GM10248 (cell line): Measurements from ENCODE around the gene ALKBH5.
"Not testable (repeated sequence)": the region's sequence is repeated elsewhere in the genome, so short reads cannot be mapped to it uniquely, and the experiment has no call there.

Experiments
- CTCF ChIA-PET: fragments of 300-600 bp; sonication (Branson Sonifier 250); formaldehyde crosslinking; extraction: SDS; loops from one replicate; lab custom pipeline; 2021; ENCODE audit warnings: antibody characterized with exemption; lab: Yijun Ruan, JAX
- POLR2A ChIA-PET: fragments of 350-650 bp; sonication (Branson Sonifier 250); formaldehyde crosslinking; extraction: SDS; loops from one replicate; lab custom pipeline; 2020; ENCODE audit warnings: antibody characterized with exemption; lab: Yijun Ruan, JAX
- DNase-seq: peaks from one replicate; pipeline ENCODE4 v3.0.0; 2012; ENCODE audit errors: extremely low spot score
- TF ChIP-seq, protein P1 (sequence below): IDR thresholded peaks from 2 replicates; pipeline ENCODE4 v1.5.1; 2012; ENCODE audit warnings: mild to moderate bottlenecking, low read depth; ENCODE audit errors: extremely low read depth, missing control alignments, control extremely low read depth

The ALKBH5 gene

DNA sequence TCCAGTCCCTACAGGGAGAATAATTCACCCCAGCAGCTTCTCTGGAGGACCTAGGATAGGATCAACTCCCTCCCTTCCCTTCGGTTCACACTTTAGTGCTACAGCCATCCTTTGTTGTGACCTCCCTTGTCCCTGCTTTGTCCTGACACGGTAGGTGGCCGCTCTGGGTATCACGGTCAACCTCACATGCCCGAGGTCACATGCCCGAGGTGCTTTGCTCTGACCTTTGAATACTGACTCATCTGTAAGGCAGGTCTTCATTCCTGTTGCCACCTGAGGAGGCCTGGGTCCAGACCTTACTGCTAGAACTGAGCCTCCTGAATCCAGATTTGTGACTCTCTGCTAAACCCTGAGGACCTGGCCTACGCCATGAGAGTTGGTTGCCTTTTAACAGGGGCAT, 19.7 kb downstream of the ALKBH5 start:
- TF ChIP-seq, protein P1, sequence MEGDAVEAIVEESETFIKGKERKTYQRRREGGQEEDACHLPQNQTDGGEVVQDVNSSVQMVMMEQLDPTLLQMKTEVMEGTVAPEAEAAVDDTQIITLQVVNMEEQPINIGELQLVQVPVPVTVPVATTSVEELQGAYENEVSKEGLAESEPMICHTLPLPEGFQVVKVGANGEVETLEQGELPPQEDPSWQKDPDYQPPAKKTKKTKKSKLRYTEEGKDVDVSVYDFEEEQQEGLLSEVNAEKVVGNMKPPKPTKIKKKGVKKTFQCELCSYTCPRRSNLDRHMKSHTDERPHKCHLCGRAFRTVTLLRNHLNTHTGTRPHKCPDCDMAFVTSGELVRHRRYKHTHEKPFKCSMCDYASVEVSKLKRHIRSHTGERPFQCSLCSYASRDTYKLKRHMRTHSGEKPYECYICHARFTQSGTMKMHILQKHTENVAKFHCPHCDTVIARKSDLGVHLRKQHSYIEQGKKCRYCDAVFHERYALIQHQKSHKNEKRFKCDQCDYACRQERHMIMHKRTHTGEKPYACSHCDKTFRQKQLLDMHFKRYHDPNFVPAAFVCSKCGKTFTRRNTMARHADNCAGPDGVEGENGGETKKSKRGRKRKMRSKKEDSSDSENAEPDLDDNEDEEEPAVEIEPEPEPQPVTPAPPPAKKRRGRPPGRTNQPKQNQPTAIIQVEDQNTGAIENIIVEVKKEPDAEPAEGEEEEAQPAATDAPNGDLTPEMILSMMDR = no peak
- CTCF ChIA-PET = interaction anchor here (0.7 to 1.7 kb wide), 7 partner anchors 10 to 44 kb away, joined by 3 to 6 read pairs (median 3); no protein-coding TSS in a partner anchor
- POLR2A ChIA-PET = no interaction called here
- DNase-seq = no peak

DNA sequence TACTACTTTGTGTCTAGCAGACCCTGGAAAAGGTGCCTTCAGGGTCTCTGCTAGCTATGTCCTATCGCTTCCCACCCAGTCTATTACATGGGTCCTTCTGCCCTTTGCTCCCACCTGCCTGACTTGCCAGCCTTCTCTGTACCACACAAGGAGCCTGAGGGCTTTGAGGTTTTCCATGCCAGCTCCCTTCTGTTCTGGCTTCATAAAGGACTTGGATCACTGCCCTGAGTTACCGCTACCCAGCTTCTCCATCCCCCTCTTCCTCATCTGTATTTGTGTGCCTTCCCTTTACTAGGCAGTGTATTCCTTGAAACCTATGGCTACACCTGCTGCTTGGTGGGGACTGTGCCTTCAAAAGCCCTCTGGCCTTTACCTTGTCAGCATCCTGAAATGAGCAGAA, 22.2 kb downstream of the ALKBH5 start:
- TF ChIP-seq, protein P1 = no peak
- CTCF ChIA-PET = interaction anchor here (0.9 to 1.1 kb wide), 2 partner anchors 9 to 12 kb away, joined by 3 to 4 read pairs; no protein-coding TSS in a partner anchor
- POLR2A ChIA-PET = no interaction called here
- DNase-seq = no peak

DNA sequence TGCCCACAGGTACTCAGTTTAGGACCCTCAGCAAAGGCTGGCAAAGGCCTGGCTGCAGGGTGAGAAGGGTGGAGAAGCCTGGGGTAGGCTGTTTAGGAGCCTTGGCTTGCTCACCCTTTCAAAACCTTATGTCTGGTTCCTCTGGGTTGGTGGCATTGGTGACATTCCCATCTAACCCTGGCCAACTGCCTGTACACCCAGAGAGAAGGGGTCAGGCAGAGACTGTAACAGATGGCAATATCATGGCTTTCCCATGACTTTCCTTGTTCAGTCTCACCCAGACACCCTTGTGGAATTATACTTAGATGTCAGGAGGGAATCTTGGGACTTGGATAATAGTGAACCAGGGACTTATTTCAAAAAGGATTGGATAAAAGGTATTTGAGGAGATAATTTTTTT, 23.3 kb downstream of the ALKBH5 start:
- POLR2A ChIA-PET = no interaction called here
- TF ChIP-seq, protein P1 = no peak
- DNase-seq = no peak
- CTCF ChIA-PET = interaction anchor here (1.0 to 1.5 kb wide), 4 partner anchors 10 to 15 kb away, joined by 3 to 9 read pairs (median 4); no protein-coding TSS in a partner anchor

DNA sequence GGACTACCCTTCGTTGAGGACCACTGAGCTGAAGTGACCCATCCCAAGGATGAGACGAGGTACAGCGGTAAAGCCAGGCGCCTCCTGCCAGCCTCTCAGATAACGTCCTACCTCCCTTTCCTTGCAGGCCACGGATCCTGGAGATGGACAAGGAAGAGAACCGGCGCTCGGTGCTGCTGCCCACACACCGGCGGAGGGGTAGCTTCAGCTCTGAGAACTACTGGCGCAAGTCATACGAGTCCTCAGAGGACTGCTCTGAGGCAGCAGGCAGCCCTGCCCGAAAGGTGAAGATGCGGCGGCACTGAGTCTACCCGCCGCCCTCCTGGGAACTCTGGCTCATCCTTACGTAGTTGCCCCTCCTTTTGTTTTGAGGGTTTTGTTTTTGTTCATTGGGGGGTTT, 24.5 kb downstream of the ALKBH5 start:
- ChIA-PET POLR2A (no interaction called here), CTCF (interaction anchor here (1.5 kb wide), 2 partner anchors 9 to 16 kb away, joined by 4 to 9 read pairs; no protein-coding TSS in a partner anchor)

DNA sequence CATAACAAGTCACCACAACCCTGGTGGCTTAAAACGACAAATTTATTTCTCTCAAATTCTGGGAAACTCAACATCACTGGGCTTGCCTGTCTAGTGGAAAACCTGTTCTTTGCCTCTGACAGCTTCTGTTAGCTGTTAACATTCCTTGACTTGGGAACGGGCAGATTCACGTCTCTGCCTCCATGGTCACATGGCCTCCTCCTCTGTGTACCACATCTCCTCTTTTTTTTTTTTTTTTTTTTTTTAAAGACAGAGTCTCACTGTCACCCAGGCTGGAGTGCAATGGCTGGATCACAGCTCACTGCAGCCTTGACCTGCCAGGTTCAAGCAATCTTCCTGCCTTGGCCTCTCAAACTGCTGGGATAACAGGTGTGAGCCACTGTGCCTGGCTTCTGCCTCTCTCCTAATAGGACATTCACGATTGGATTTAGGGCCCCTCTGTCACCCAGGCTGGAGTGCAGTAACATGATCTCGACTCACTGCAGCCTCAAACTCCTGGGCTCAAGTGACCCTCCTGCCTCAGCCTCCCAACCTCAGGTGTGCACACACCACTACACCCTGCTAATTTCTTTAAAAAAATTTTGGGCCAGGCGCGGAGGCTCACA, 30.1 kb downstream of the ALKBH5 start:
- ChIA-PET POLR2A (no interaction called here), CTCF (interaction anchor here (0.8 kb wide), 1 partner anchor 9 kb away, joined by 3 read pairs; no protein-coding TSS in a partner anchor)
- no peak for DNase-seq
- TF ChIP-seq, protein P1 = no peak

More for the DNA sequence above, 24.5 kb downstream of the ALKBH5 start:
- DNase-seq = no peak
- TF ChIP-seq, protein P1 = no peak

DNA sequence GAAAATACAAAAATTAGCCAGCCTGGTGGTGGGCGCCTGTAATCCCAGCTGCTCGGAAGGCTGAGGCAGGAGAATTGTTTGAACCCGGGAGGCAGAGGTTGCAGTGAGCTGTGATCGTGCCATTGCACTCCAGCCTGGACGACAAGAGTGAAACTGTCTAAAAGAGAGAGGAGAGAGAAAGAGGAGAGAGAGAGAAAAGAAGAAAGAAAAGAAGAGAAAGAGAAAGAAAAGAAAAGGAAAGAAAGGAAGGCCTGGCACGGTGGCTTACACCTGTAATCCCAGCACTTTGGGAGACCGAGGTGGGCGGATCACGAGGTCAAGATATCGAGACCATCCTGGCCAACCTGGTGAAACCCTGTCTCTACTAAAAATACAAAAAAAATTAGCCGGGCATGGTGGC, 33.3 kb downstream of the ALKBH5 start:
- CTCF ChIA-PET = interaction anchor here (1.0 to 4.2 kb wide), 13 partner anchors 8 to 74 kb away, joined by 3 to 27 read pairs (median 4); partner anchors contain the start of genes ALKBH5 and FLII
- DNase-seq, POLR2A ChIA-PET: not testable (repeated sequence)

DNA sequence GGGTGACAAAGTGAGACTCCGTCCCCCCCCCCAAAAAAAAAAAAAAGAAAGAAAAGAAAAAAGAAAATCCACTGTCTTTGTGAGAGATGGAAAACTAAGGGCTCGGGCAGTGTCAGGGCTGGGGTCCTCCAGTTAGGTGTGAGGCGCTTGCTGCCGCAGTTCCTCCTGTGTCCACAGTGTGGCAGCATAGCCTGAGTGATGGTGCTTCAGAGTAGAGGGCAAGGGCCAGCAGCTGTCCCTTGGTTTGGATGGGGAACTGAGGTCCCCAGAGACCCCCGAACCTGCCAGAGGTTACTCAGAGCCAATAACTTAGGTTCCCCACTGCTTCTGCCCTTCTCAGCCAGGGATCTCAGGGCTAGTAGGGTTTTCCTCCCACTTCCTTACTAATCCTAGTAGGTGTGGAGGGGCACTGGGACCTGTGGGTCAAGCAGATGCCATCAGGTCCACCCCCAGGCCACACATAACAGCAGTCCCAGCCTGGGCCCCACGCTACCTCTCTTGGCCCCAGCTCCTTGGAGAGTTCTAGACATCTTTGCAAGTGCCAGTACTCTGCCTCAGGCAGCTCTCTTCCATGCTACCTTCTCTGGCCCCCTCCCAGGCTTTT, 33.9 kb downstream of the ALKBH5 start:
- ChIA-PET CTCF (interaction anchor here (0.6 to 4.2 kb wide), 16 partner anchors 8 to 75 kb away, joined by 3 to 27 read pairs (median 4); partner anchors contain the start of genes ALKBH5 and FLII), POLR2A (no interaction called here)
- DNase-seq = peak; percentile 90
- TF ChIP-seq, protein P1 = peak; percentile 94
